Activated B cell treated with CpG ODN at 0.5 μM for 24 hours (primary cell): ENCODE measurements around the gene FGFR1OP2. TPM values are rescaled to one million over a fixed set of nuclear protein-coding genes. Genes with fewer than 3 reads are reported as not detected.

Experiments
- ATAC-seq: fragments of 200-7000 bp; cut with Tn5 transposase; one replicate; pipeline ENCODE4 v1.10.0; 2021; ENCODE audit warnings: low read depth, mild to moderate bottlenecking, moderate library complexity
- CTCF ChIA-PET: fragments of 350-600 bp; sonication (Branson Sonifier 250); formaldehyde crosslinking; loops from one replicate; lab custom pipeline; 2021; ENCODE audit warnings: antibody characterized with exemption; lab: Charles Lee
- POLR2A ChIA-PET: fragments of 350-600 bp; sonication (Branson Sonifier 250); formaldehyde crosslinking; loops from one replicate; lab custom pipeline; 2021; ENCODE audit warnings: antibody characterized with exemption; lab: Charles Lee
- DNase-seq: peaks from one replicate; pipeline ENCODE4 v3.0.0; 2022
- H3K27ac Mint-ChIP-seq: one replicate; pipeline ENCODE4 v1.8.0; 2020; ENCODE audit warnings: mixed read lengths
- H3K27me3 Mint-ChIP-seq: one replicate; pipeline ENCODE4 v1.8.0; 2021; ENCODE audit warnings: mixed read lengths
- H3K36me3 Mint-ChIP-seq: one replicate; pipeline ENCODE4 v1.8.0; 2021; ENCODE audit warnings: low read depth, mixed read lengths
- H3K4me1 Mint-ChIP-seq: one replicate; pipeline ENCODE4 v1.8.0; 2021; ENCODE audit warnings: mixed read lengths
- H3K4me3 Mint-ChIP-seq: one replicate; pipeline ENCODE4 v1.8.0; 2020; ENCODE audit warnings: mild to moderate bottlenecking, mixed read lengths
- H3K9me3 Mint-ChIP-seq: one replicate; pipeline ENCODE4 v1.8.0; 2020; ENCODE audit warnings: mixed read lengths
- CTCF ChIP-seq: fragments of 200-600 bp; IDR thresholded peaks from one replicate; pipeline ENCODE4 v1.8.0; 2022; ENCODE audit warnings: antibody characterized with exemption, mild to moderate bottlenecking
- intact Hi-C: fragments of 100-400 bp; cut with micrococcal nuclease; formaldehyde crosslinking; loops from one replicate; pipeline ENCODE4 v1.15.1; 2024
- total RNA-seq: library from RNA; stranded (reverse); gene quantifications from 2 replicates; pipeline ENCODE4 v1.2.3, GENCODE V29; 2022

Gene FGFR1OP2
- total RNA-seq, 1 donor from 2014 or later: 45.0 TPM

GRCh38 chr12:27015730-27016076, 77.4 kb downstream of the FGFR1OP2 start:
- Mint-ChIP-seq H3K36me3 (peaks cover 3% of the 10 kb centered on the region), H3K4me3 (no peak overlapping the region), H3K4me1 (peaks cover 37% of the 10 kb centered on the region), H3K27me3 (no peaks in the 10 kb centered on the region), H3K27ac (peak overlapping the region; percentile 94), H3K9me3 (no peaks in the 10 kb centered on the region)
- ChIA-PET CTCF (interaction anchor here (0.6 to 2.9 kb wide), 11 partner anchors 8 to 901 kb away, joined by 3 to 58 read pairs (median 4); partner anchors contain the start of genes ITPR2 and STK38L), POLR2A (interaction anchor here (0.6 to 3.9 kb wide), 10 partner anchors 11 to 290 kb away, joined by 3 to 25 read pairs (median 4); partner anchors contain the start of genes ITPR2 and STK38L)
- ATAC-seq: no peak
- TF ChIP-seq CTCF: peak; percentile 60
- no peak for DNase-seq
- intact Hi-C loops: loop anchor here (1.0 to 10.0 kb wide), 5 partner anchors 43 to 509 kb away; partner anchors contain the start of gene PPFIBP1

Other genes starting within 250 kb of the FGFR1OP2 start
- 66.3 and 74.5 TPM in 2 replicates for gene ITPR2, start 105.3 kb upstream of the FGFR1OP2 start, total RNA-seq
- 25.0 and 25.2 TPM in 2 replicates for gene INTS13, start 489 bp upstream of the FGFR1OP2 start, total RNA-seq
- gene TM7SF3, start 75.9 kb downstream of the FGFR1OP2 start, total RNA-seq: 20.7 and 30.5 TPM in 2 replicates
- 48.1 and 50.1 TPM in 2 replicates for gene MED21, start 84.1 kb downstream of the FGFR1OP2 start, total RNA-seq
- not detected in 2 replicates for gene C12orf71, start 144.1 kb downstream of the FGFR1OP2 start, total RNA-seq